MM.1S (cell line): ENCODE results near the gene CDC42SE2.

Source experiments
- DNase-seq: peaks from one replicate; pipeline ENCODE4 v3.0.0-alpha.2; 2015
- H2AFZ ChIP-seq: fragments of 300-600 bp; sonication (generic); 2 replicates; pipeline ENCODE4 v1.6.0; 2016; ENCODE audit warnings: antibody characterized with exemption, low read length
- H3F3A ChIP-seq: fragments of 300-600 bp; sonication (generic); 2 replicates; pipeline ENCODE4 v1.6.1; 2016; ENCODE audit warnings: mild to moderate bottlenecking, antibody characterized with exemption, low read length, moderate library complexity, mixed read lengths; ENCODE audit not compliant: insufficient read depth
- H3K27ac ChIP-seq: fragments of 300-600 bp; sonication (generic); 2 replicates; pipeline ENCODE4 v1.5.1; 2016; ENCODE audit warnings: mild to moderate bottlenecking, low read length
- H3K27me3 ChIP-seq: fragments of 300-600 bp; sonication (generic); replicated peaks from 2 replicates; pipeline ENCODE4 v1.6.0; 2016; ENCODE audit warnings: low read length; ENCODE audit not compliant: insufficient read depth
- H3K36me3 ChIP-seq: fragments of 300-600 bp; sonication (generic); replicated peaks from 2 replicates; pipeline ENCODE4 v1.6.1; 2016; ENCODE audit warnings: mild to moderate bottlenecking, low read length, mixed read lengths; ENCODE audit not compliant: insufficient read depth
- H3K4me1 ChIP-seq: fragments of 300-600 bp; sonication (generic); 2 replicates; pipeline ENCODE4 v1.6.1; 2016; ENCODE audit warnings: low read length, mixed read lengths
- H3K4me2 ChIP-seq: fragments of 300-600 bp; sonication (generic); 2 replicates; pipeline ENCODE4 v1.6.0; 2016; ENCODE audit warnings: low read depth, low read length
- H3K4me3 ChIP-seq: fragments of 300-600 bp; sonication (generic); 2 replicates; pipeline ENCODE4 v1.5.1; 2016; ENCODE audit warnings: low read length, mixed read lengths
- H3K79me2 ChIP-seq: fragments of 300-600 bp; sonication (generic); 2 replicates; pipeline ENCODE4 v1.6.1; 2016; ENCODE audit warnings: mixed run types, low read length, mixed read lengths
- H3K9ac ChIP-seq: fragments of 300-600 bp; sonication (generic); 2 replicates; pipeline ENCODE4 v1.6.1; 2016; ENCODE audit warnings: low read length, mixed read lengths
- H3K9me2 ChIP-seq: fragments of 300-600 bp; sonication (generic); replicated peaks from 2 replicates; pipeline ENCODE4 v1.6.1; 2016; ENCODE audit warnings: mild to moderate bottlenecking, low read length, mixed read lengths; ENCODE audit not compliant: insufficient read depth
- H3K9me3 ChIP-seq: fragments of 300-600 bp; sonication (generic); replicated peaks from 2 replicates; pipeline ENCODE4 v1.6.1; 2016; ENCODE audit warnings: mild to moderate bottlenecking, low read length, mixed read lengths; ENCODE audit not compliant: insufficient read depth
- H4K20me1 ChIP-seq: fragments of 300-600 bp; sonication (generic); 2 replicates; pipeline ENCODE4 v1.6.1; 2016; ENCODE audit warnings: mild to moderate bottlenecking, low read length, moderate library complexity, mixed read lengths; ENCODE audit not compliant: insufficient read depth
- EZH2 ChIP-seq: fragments of 300-600 bp; sonication (generic); optimal IDR thresholded peaks from 2 replicates; pipeline ENCODE3; 2017; ENCODE audit warnings: low read depth, mild to moderate bottlenecking, antibody characterized with exemption, low read length, mixed read lengths
- EZH2phosphoT487 ChIP-seq: fragments of 300-600 bp; sonication (generic); IDR thresholded peaks from 2 replicates; pipeline ENCODE4 v1.6.1; 2018; ENCODE audit warnings: antibody characterized with exemption, low read length
- TF ChIP-seq, protein P1 (sequence below): fragments of 300-600 bp; sonication (generic); IDR thresholded peaks from 2 replicates; pipeline ENCODE4 v1.5.1; 2016; ENCODE audit warnings: antibody characterized with exemption, low read length, mixed read lengths

The CDC42SE2 gene

DNA sequence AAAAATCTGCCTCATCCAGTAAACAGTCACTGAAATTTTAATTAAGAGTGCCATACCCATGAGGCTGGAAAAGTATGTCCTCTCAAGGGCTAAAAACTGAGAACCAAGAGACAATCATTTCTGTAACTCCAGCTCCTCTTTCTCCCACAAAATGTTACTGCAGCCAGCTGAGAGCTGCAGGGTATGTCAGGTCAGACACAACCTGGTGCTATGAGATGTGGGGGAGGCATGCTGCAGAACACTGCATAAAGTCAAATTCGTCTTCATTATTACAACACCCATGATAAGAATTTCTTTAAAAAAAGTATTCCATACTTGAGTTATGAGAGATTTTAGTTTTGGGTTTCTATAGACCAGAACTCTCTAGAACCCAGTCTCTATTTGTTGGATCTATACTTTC, 162.2 kb downstream of the CDC42SE2 start:
- no peak overlapping the region for H3K4me2 ChIP-seq
- no peak overlapping the region for H3K27ac ChIP-seq
- H3K9me2 ChIP-seq = no peaks in the 10 kb centered on the region
- H3K4me3 ChIP-seq = no peak overlapping the region
- TF ChIP-seq, protein P1, sequence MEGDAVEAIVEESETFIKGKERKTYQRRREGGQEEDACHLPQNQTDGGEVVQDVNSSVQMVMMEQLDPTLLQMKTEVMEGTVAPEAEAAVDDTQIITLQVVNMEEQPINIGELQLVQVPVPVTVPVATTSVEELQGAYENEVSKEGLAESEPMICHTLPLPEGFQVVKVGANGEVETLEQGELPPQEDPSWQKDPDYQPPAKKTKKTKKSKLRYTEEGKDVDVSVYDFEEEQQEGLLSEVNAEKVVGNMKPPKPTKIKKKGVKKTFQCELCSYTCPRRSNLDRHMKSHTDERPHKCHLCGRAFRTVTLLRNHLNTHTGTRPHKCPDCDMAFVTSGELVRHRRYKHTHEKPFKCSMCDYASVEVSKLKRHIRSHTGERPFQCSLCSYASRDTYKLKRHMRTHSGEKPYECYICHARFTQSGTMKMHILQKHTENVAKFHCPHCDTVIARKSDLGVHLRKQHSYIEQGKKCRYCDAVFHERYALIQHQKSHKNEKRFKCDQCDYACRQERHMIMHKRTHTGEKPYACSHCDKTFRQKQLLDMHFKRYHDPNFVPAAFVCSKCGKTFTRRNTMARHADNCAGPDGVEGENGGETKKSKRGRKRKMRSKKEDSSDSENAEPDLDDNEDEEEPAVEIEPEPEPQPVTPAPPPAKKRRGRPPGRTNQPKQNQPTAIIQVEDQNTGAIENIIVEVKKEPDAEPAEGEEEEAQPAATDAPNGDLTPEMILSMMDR = no peak
- H3K27me3 ChIP-seq = no peaks in the 10 kb centered on the region
- H3K9ac ChIP-seq = no peak overlapping the region
- DNase-seq = no peak
- no peaks in the 10 kb centered on the region for H4K20me1 ChIP-seq
- H3F3A ChIP-seq = no peaks in the 10 kb centered on the region
- H2AFZ ChIP-seq = no peak overlapping the region
- no peaks in the 10 kb centered on the region for H3K9me3 ChIP-seq
- no peaks in the 10 kb centered on the region for H3K4me1 ChIP-seq
- 0 out of 2 replicates have a peak, but pooled peaks cover 3% of the 10 kb centered on the region for H3K36me3 ChIP-seq
- H3K79me2 ChIP-seq = no peaks in the 10 kb centered on the region

DNA sequence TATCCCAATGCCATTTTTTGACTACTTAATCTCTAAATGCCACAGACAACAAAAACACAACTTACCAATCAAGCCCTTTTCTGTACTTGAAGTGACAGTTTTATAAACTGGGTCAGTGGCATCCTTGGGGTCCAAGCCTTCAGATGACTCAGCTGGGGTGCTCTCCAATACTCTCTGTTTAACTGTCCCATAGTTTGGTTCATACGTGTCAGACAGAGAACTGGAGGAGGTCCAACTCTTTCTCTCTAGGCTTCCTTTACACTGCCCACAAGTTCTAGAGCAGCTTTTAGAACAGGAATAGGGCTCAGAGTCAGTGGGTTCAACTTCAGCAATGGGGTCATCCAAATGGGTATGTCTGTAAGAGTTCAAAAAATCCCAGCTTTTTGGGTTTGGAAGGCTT, 166.9 kb downstream of the CDC42SE2 start:
- no peaks in the 10 kb centered on the region for H3F3A ChIP-seq
- no peaks in the 10 kb centered on the region for H3K9me3 ChIP-seq
- no peaks in the 10 kb centered on the region for H3K9me2 ChIP-seq
- no peak overlapping the region for H3K27ac ChIP-seq
- TF ChIP-seq EZH2phosphoT487 = no peak
- TF ChIP-seq EZH2 = no peak
- TF ChIP-seq, protein P1 = no peak
- H3K36me3 ChIP-seq = no peaks in the 10 kb centered on the region
- H3K4me2 ChIP-seq = no peak overlapping the region
- no peaks in the 10 kb centered on the region for H3K4me1 ChIP-seq
- no peak overlapping the region for H3K9ac ChIP-seq
- no peak overlapping the region for H2AFZ ChIP-seq
- no peaks in the 10 kb centered on the region for H3K79me2 ChIP-seq
- no peak overlapping the region for H3K4me3 ChIP-seq
- H3K27me3 ChIP-seq = no peaks in the 10 kb centered on the region
- DNase-seq = no peak
- H4K20me1 ChIP-seq = no peaks in the 10 kb centered on the region

DNA sequence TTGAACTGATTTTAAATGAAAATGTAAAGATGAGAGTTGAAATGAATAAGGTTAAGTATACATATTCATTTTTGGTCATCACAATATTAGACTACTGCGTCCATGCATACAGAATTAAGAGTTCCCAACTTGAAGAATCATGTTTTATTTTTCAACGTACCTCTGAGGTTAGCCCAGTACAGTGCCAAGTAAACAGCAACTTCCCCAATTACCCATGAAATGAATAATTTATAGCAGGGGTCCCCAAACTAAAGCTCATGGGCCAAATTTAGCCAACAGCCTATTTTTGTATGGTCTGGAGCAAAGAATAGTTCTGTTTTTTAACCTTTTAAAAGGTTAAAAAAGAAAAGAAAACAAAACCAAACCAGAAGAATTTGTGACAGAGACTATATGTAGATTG, 167.9 kb downstream of the CDC42SE2 start:
- H3K36me3 ChIP-seq = peaks cover under 1% of the 10 kb centered on the region; the same call in 1 of the 2 replicates
- H2AFZ ChIP-seq = no peak overlapping the region
- no peaks in the 10 kb centered on the region for H3K4me1 ChIP-seq
- H3K27me3 ChIP-seq = no peaks in the 10 kb centered on the region
- no peak overlapping the region for H3K9ac ChIP-seq
- H3K79me2 ChIP-seq = no peaks in the 10 kb centered on the region
- H3K9me2 ChIP-seq = no peaks in the 10 kb centered on the region
- no peak overlapping the region for H3K4me3 ChIP-seq
- H3K4me2 ChIP-seq = no peak overlapping the region
- no peaks in the 10 kb centered on the region for H4K20me1 ChIP-seq
- DNase-seq = no peak
- no peaks in the 10 kb centered on the region for H3K9me3 ChIP-seq
- H3K27ac ChIP-seq = no peak overlapping the region
- H3F3A ChIP-seq = no peaks in the 10 kb centered on the region
- TF ChIP-seq, protein P1 = no peak
- TF ChIP-seq EZH2 (no peak), EZH2phosphoT487 (no peak)
